ENCODE data around the gene COL4A2. TPM values are rescaled to one million over a fixed set of nuclear protein-coding genes. Genes with fewer than 3 reads are reported as not detected.

The COL4A2 gene
- total and polyA plus RNA-seq, 2 donors (not counting 1 experiment from before 2014, with no cell fraction given) = 0.17 TPM; not detected in 1

DNA sequence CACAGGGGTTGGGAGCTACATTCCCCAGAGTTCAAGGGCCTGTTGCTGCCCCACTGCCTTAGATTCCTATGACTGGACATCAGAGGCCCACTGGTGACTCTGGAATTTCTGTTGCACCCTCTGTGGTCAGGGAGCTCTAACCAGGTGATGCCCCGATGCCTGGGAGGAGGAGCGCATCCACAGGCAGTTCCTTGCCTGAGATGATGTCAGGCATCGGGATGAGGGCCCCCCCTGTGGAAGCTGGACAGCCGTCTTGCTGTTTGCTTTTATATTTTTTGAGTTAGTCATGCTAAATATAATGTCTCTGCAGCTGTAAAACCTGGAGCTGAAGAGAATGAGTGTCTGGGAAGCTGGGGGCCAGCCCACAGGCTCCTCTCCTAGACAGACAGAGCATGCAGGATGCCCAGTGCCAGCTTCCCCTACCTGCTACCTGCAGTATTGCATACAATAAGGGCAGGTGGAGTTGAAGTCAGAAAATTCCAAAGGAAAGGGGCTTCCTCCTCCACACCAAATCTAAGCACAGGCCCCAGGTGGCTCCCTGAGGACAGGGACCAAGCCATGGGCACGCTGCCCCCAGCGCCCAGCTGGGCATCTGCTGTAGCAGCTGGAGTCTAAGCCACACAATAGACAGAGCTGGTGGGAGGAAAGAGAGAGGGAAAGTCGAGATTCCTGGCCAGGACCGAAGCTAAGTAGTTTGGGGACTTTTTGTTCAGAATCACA is 16.2 kb downstream of the COL4A2 start:
- Mint-ChIP-seq H3K9me3 (ENCODE audit: insufficient read depth) (no peaks in the 10 kb centered on the region), H3K4me3 (no peak overlapping the region), H3K27ac (no peak overlapping the region), H3K4me1 (no peaks in the 10 kb centered on the region), H3K27me3 (peaks cover 32% of the 10 kb centered on the region)
- no peak for ATAC-seq (ENCODE audit: low read depth)
- no peak overlapping the region for H3K4me2 ChIP-seq (replicated peaks; ENCODE audit: low read depth, low read length, poor library complexity, severe bottlenecking)
- H4K20me1 ChIP-seq (ENCODE audit: control insufficient read depth, insufficient read depth, low read length, poor library complexity, severe bottlenecking) = no peaks in the 10 kb centered on the region
- TF ChIP-seq CTCF (IDR thresholded peaks at IDR 0.05) = no peak
- no peak for TF ChIP-seq EZH2 (IDR thresholded peaks at IDR 0.05; ENCODE audit: borderline replicate concordance, insufficient read depth, low read depth, low read length, poor library complexity, severe bottlenecking)
- no peak overlapping the region for H3K27ac ChIP-seq (ENCODE audit: low read length in 2 of 2)
- no peak overlapping the region for H3K9ac ChIP-seq (ENCODE audit: low read length)
- no peak for DNase-seq
- no peaks in the 10 kb centered on the region for H3K79me2 ChIP-seq (ENCODE audit: control insufficient read depth, insufficient read depth, low read length)
- peaks cover 0 to 8% (median 0%) of the 10 kb centered on the region in 3 donors for H3K9me3 ChIP-seq (ENCODE audit: control extremely low read depth in 1 of 3, control insufficient read depth in 2 of 3, insufficient read depth in 1 of 3, low read length in 2 of 3)
- 79% methylated on average over 6 of the region's 8 CpGs for WGBS (ENCODE audit: insufficient coverage)
- no peaks in the 10 kb centered on the region for H3K36me3 ChIP-seq (replicated peaks in 1 of 2; ENCODE audit: control extremely low read depth in 1 of 2, control insufficient read depth in 1 of 2, extremely low read depth in 1 of 2, insufficient read depth in 2 of 2, low read length in 1 of 2)
- intact Hi-C loops (cut with micrococcal nuclease) = no loop called here
- ChIA-PET POLR2A (interaction anchor here (0.7 kb wide), 1 partner anchor 107 kb away, joined by 3 read pairs; no protein-coding TSS in a partner anchor), CTCF (no interaction called here)
- H3K4me1 ChIP-seq (ENCODE audit: control insufficient read depth in 2 of 2, insufficient read depth in 2 of 2, low read length in 2 of 2) = no peaks in the 10 kb centered on the region
- no peak overlapping the region for H3K4me3 ChIP-seq (ENCODE audit: control extremely low read depth in 1 of 5, extremely low read depth in 1 of 5, insufficient read depth in 1 of 5, low read depth in 2 of 5, low read length in 4 of 5)
- H3K27me3 ChIP-seq (replicated peaks in 1 of 4; ENCODE audit: control extremely low read depth in 1 of 4, control insufficient read depth in 3 of 4, insufficient read depth in 4 of 4, low read length in 3 of 4) = peaks cover 0 to 3% (median 0%) of the 10 kb centered on the region in 4 experiments
- no peak overlapping the region for H2AFZ ChIP-seq (ENCODE audit: insufficient read depth, low read depth, low read length, poor library complexity, severe bottlenecking)

DNA sequence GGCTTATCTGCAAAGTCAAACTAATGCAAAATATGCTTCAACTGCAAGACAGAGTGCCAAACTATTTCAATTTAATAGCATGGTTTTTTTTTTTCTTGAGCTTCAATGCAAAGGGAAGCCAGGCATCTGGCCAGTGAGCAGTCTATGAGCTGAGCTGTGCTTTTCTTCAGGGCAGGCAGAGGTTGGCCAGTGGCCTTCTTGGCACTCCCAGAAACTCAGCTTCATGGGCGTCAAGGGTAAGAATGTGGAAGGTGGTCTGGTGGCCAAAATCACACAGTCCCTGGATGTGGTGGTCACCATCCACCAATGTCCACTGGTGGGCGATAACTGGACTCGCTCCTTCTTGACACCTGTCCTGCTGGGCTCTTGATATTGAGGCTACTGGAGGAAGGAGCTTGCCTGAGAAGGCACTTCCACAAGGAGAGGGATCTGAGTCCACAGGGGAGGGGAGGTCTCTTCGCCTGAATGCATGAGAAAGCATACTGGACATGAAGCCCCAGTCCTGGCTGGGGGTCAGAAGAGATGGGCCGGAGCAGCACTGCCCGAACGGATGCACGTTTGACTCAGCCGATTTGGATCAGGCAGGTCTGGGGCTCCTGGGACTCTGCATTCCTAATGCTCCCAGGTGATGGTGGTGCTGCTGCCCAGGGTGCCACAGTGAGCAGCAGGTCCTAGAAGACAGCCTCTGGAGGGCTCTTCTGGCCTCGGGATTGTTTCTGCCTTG is 17.1 kb downstream of the COL4A2 start:
- no peak for ATAC-seq (ENCODE audit: low read depth)
- DNase-seq = no peak
- Histone ChIP-seq H3K27me3 (replicated peaks in 1 of 4; ENCODE audit: control extremely low read depth in 1 of 4, control insufficient read depth in 3 of 4, insufficient read depth in 4 of 4, low read length in 3 of 4) (peaks cover 0 to 3% (median 0%) of the 10 kb centered on the region in 4 experiments), H3K27ac (ENCODE audit: low read length in 2 of 2) (no peak overlapping the region), H3K4me2 (replicated peaks; ENCODE audit: low read depth, low read length, poor library complexity, severe bottlenecking) (no peak overlapping the region), H3K4me1 (ENCODE audit: control insufficient read depth in 2 of 2, insufficient read depth in 2 of 2, low read length in 2 of 2) (no peaks in the 10 kb centered on the region), H3K4me3 (ENCODE audit: control extremely low read depth in 1 of 5, extremely low read depth in 1 of 5, insufficient read depth in 1 of 5, low read depth in 2 of 5, low read length in 4 of 5) (no peak overlapping the region), H4K20me1 (ENCODE audit: control insufficient read depth, insufficient read depth, low read length, poor library complexity, severe bottlenecking) (no peaks in the 10 kb centered on the region), H3K79me2 (ENCODE audit: control insufficient read depth, insufficient read depth, low read length) (no peaks in the 10 kb centered on the region), H3K9me3 (ENCODE audit: control extremely low read depth in 1 of 3, control insufficient read depth in 2 of 3, insufficient read depth in 1 of 3, low read length in 2 of 3) (peaks cover 0 to 8% (median 0%) of the 10 kb centered on the region in 3 donors), H2AFZ (ENCODE audit: insufficient read depth, low read depth, low read length, poor library complexity, severe bottlenecking) (no peak overlapping the region), H3K9ac (ENCODE audit: low read length) (no peak overlapping the region), H3K36me3 (replicated peaks in 1 of 2; ENCODE audit: control extremely low read depth in 1 of 2, control insufficient read depth in 1 of 2, extremely low read depth in 1 of 2, insufficient read depth in 2 of 2, low read length in 1 of 2) (no peaks in the 10 kb centered on the region)
- Mint-ChIP-seq H3K4me1 (no peaks in the 10 kb centered on the region), H3K9me3 (ENCODE audit: insufficient read depth) (no peaks in the 10 kb centered on the region), H3K27me3 (peaks cover 32% of the 10 kb centered on the region), H3K4me3 (no peak overlapping the region), H3K27ac (no peak overlapping the region)
- POLR2A ChIA-PET = interaction anchor here (0.7 kb wide), 1 partner anchor 106 kb away, joined by 3 read pairs; no protein-coding TSS in a partner anchor
- intact Hi-C loops (cut with micrococcal nuclease) = no loop called here
- WGBS (ENCODE audit: insufficient coverage) = 85% methylated on average over 10 of the region's 10 CpGs
- no peak for TF ChIP-seq EZH2 (IDR thresholded peaks at IDR 0.05; ENCODE audit: borderline replicate concordance, insufficient read depth, low read depth, low read length, poor library complexity, severe bottlenecking)
- no peak for TF ChIP-seq CTCF (IDR thresholded peaks at IDR 0.05)
- CTCF ChIA-PET = no interaction called here

Data from B cell (primary cell).